ENCODE data around the gene DOCK4.

GRCh38 chr7:112255388-112255720 is 49.2 kb upstream of the DOCK4 start:
- no peak for TF ChIP-seq CTCF (IDR thresholded peaks at IDR 0.05; ENCODE audit: insufficient read depth, low read length, poor library complexity, severe bottlenecking)
- no peak for TF ChIP-seq EZH2phosphoT487 (conservative IDR thresholded peaks at IDR 0.05; ENCODE audit: low read length)
